ENCODE data around the gene SMIM11.

Gene SMIM11

GRCh38 chr21:34357889-34358288, 17.4 kb upstream of the SMIM11 start:
- no peaks in the 10 kb centered on the region for H3K79me2 ChIP-seq (ENCODE audit: low read length)
- no peak overlapping the region for H2AFZ ChIP-seq (ENCODE audit: low read length)
- no peaks in the 10 kb centered on the region for H3K9me3 ChIP-seq (replicated peaks; ENCODE audit: insufficient read depth, low read length)
- H3K27me3 ChIP-seq (replicated peaks; ENCODE audit: insufficient read depth, low read length) = no peaks in the 10 kb centered on the region; the same call in 1 of the 2 replicates
- no peak overlapping the region for H3K9ac ChIP-seq (ENCODE audit: low read length)
- H3K9me2 ChIP-seq (replicated peaks; ENCODE audit: insufficient read depth, low read length) = no peaks in the 10 kb centered on the region
- no peaks in the 10 kb centered on the region for H4K20me1 ChIP-seq (ENCODE audit: insufficient read depth, low read length)
- no peak for DNase-seq
- TF ChIP-seq, protein P1, sequence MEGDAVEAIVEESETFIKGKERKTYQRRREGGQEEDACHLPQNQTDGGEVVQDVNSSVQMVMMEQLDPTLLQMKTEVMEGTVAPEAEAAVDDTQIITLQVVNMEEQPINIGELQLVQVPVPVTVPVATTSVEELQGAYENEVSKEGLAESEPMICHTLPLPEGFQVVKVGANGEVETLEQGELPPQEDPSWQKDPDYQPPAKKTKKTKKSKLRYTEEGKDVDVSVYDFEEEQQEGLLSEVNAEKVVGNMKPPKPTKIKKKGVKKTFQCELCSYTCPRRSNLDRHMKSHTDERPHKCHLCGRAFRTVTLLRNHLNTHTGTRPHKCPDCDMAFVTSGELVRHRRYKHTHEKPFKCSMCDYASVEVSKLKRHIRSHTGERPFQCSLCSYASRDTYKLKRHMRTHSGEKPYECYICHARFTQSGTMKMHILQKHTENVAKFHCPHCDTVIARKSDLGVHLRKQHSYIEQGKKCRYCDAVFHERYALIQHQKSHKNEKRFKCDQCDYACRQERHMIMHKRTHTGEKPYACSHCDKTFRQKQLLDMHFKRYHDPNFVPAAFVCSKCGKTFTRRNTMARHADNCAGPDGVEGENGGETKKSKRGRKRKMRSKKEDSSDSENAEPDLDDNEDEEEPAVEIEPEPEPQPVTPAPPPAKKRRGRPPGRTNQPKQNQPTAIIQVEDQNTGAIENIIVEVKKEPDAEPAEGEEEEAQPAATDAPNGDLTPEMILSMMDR (IDR thresholded peaks at IDR 0.05; ENCODE audit: low read length) = no peak
- H3K4me1 ChIP-seq (ENCODE audit: low read length) = peaks cover 5% of the 10 kb centered on the region
- H3K36me3 ChIP-seq (replicated peaks; ENCODE audit: insufficient read depth, low read length) = no peaks in the 10 kb centered on the region
- H3K27ac ChIP-seq (ENCODE audit: low read length) = no peak overlapping the region
- H3K4me3 ChIP-seq (ENCODE audit: low read length) = no peak overlapping the region
- no peaks in the 10 kb centered on the region for H3F3A ChIP-seq (ENCODE audit: insufficient read depth, low read length)
- no peak overlapping the region for H3K4me2 ChIP-seq (ENCODE audit: low read depth, low read length)

DNA sequence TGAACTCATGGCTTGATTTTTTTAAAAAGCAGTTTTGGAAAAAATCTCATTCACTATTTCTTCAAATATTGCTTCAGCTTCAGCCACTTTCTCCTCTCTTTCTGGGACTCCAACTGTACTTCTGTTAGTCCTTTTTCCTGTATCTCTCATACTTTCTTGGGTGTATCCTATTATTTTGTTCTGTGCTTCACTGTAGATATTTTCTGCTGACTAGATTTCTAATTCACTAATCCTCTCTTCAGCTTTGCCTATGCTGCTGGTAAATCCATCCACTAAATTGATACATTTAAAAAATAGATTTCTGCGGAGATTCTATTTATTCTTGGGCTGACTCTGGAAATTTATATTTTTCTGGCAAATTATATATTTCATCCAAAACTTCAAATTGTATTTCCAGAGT, 16.4 kb upstream of the SMIM11 start:
- Histone ChIP-seq H4K20me1 (ENCODE audit: insufficient read depth, low read length) (no peaks in the 10 kb centered on the region), H2AFZ (ENCODE audit: low read length) (no peak overlapping the region), H3K27me3 (replicated peaks; ENCODE audit: insufficient read depth, low read length) (no peaks in the 10 kb centered on the region), H3F3A (ENCODE audit: insufficient read depth, low read length) (no peaks in the 10 kb centered on the region), H3K9me2 (replicated peaks; ENCODE audit: insufficient read depth, low read length) (no peaks in the 10 kb centered on the region), H3K4me1 (ENCODE audit: low read length) (peaks cover 5% of the 10 kb centered on the region), H3K36me3 (replicated peaks; ENCODE audit: insufficient read depth, low read length) (no peaks in the 10 kb centered on the region), H3K4me3 (ENCODE audit: low read length) (no peak overlapping the region), H3K9me3 (replicated peaks; ENCODE audit: insufficient read depth, low read length) (no peaks in the 10 kb centered on the region), H3K9ac (ENCODE audit: low read length) (no peak overlapping the region), H3K27ac (ENCODE audit: low read length) (no peak overlapping the region), H3K79me2 (ENCODE audit: low read length) (no peaks in the 10 kb centered on the region), H3K4me2 (ENCODE audit: low read depth, low read length) (no peak overlapping the region)
- TF ChIP-seq EZH2 (optimal IDR thresholded peaks at IDR 0.05; ENCODE audit: low read depth, low read length) (no peak), EZH2phosphoT487 (IDR thresholded peaks at IDR 0.05; ENCODE audit: low read length) (no peak)
- TF ChIP-seq, protein P1 (IDR thresholded peaks at IDR 0.05; ENCODE audit: low read length) = no peak
- no peak for DNase-seq

DNA sequence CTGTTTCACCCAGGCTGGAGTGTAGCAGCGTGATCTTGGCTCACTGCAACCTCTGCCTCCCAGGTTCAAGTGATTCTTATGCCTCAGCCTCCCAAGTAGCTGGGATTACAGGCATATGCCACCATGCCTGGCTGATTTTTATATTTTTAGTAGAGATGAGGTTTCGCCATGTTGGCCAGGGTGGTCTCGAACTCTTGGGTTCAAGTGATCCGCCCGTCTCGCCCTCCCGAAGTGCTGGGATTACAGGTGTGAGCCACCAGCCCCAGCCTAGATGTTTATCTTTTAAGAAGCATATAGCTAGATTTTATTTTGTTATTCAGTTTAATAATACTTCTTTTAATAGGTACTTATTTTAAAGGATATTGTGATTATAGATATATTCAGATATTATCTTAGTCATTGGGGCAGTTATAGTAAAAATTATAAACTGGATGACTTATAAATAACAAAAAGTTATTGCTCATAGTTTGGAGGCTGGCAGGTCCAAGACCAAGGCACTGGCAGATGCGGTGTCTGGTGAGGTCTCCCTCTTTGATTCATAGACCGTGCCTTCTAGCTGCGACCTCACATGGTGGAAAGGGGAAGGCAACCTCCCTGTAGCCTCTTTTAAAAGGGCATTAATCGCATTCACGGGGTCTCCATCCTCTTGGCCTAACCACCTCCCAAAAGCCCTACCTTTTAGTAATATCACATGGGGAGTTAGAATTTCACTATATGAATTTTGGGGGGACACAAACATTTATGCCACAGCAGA, 14.6 kb upstream of the SMIM11 start:
- Histone ChIP-seq H3K79me2 (ENCODE audit: low read length) (no peaks in the 10 kb centered on the region), H3K36me3 (replicated peaks; ENCODE audit: insufficient read depth, low read length) (no peaks in the 10 kb centered on the region), H3K9me3 (replicated peaks; ENCODE audit: insufficient read depth, low read length) (no peaks in the 10 kb centered on the region), H3K9me2 (replicated peaks; ENCODE audit: insufficient read depth, low read length) (no peaks in the 10 kb centered on the region), H2AFZ (ENCODE audit: low read length) (no peak overlapping the region), H3K27me3 (replicated peaks; ENCODE audit: insufficient read depth, low read length) (no peaks in the 10 kb centered on the region), H3K4me1 (ENCODE audit: low read length) (peaks cover 5% of the 10 kb centered on the region), H3K9ac (ENCODE audit: low read length) (no peak overlapping the region), H3F3A (ENCODE audit: insufficient read depth, low read length) (no peaks in the 10 kb centered on the region), H3K4me2 (ENCODE audit: low read depth, low read length) (no peak overlapping the region), H3K4me3 (ENCODE audit: low read length) (no peak overlapping the region), H3K27ac (ENCODE audit: low read length) (no peak overlapping the region), H4K20me1 (ENCODE audit: insufficient read depth, low read length) (no peaks in the 10 kb centered on the region)
- TF ChIP-seq EZH2phosphoT487 (IDR thresholded peaks at IDR 0.05; ENCODE audit: low read length) = no peak
- no peak for TF ChIP-seq EZH2 (optimal IDR thresholded peaks at IDR 0.05; ENCODE audit: low read depth, low read length)
- TF ChIP-seq, protein P1 (IDR thresholded peaks at IDR 0.05; ENCODE audit: low read length) = no peak
- DNase-seq = no peak
